A549 (cell line): ENCODE results near the gene MRPL2.

Experiments used
- CHD2 ChIP-seq: fragments of 150-350 bp; IDR thresholded peaks from 2 replicates; pipeline ENCODE4 v1.6.1; 2014; ENCODE audit warnings: low read length; ENCODE audit not compliant: partially characterized antibody
- HOXB13 ChIP-seq: fragments of 250-450 bp; sonication (Bioruptor Pico); IDR thresholded peaks from 2 replicates; pipeline ENCODE4 v1.5.0; 2020; ENCODE audit warnings: low read depth, mild to moderate bottlenecking, moderate library complexity
- ZNF302 ChIP-seq: fragments of 250-450 bp; sonication (Bioruptor Pico); IDR thresholded peaks from 2 replicates; pipeline ENCODE4 v1.9.0; 2021; ENCODE audit warnings: inconsistent platforms, mild to moderate bottlenecking, moderate library complexity
- ZSCAN20 ChIP-seq: fragments of 250-450 bp; sonication (Bioruptor Pico); IDR thresholded peaks from 2 replicates; pipeline ENCODE4 v1.8.0; 2022; ENCODE audit warnings: mild to moderate bottlenecking, moderate library complexity
- TF ChIP-seq, protein P1 (sequence below): fragments of >200 bp; sonication (Bioruptor Twin); formaldehyde crosslinking; IDR thresholded peaks from 3 replicates; pipeline ENCODE4 v1.5.1; 2016
- TF ChIP-seq, protein P2 (sequence below): fragments of 450-650 bp; IDR thresholded peaks from 2 replicates; pipeline ENCODE4 v1.6.1; 2014; ENCODE audit warnings: antibody characterized with exemption

DNA sequence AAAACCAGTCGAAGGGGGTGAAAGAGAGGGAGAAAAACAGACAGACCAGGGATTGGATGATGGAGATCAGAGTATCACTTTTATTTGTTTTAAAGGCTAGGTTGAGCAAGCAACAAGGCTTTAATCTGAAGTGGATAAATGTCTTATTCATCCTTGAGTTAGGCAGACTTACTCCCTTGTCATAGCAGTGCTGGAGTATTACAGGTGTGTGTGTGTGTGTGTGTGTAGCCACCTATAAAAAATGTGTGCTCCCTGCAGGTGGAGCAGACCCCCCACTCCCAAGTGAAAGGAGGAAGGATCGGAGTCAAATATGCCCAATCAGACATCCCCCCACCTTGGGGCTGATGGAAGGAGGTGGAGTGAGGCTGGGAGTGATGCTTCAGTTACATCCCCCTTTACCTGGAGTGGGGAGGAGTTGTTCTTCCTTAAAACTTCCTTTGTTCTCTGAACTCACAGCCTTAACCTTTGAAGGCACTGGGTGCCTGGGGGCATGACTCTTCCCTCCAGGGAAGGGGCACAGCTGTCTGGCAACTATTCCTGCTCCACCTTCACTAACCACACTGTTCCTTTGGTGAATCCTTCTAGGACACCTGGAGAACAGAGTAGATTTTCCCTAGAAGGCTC, 44.1 kb upstream of the MRPL2 start:
- TF ChIP-seq ZNF302 (CRISPR knock-in tag) (no peak), HOXB13 (no peak), CHD2 (no peak), ZSCAN20 (CRISPR knock-in tag) (no peak)
- TF ChIP-seq, protein P1, sequence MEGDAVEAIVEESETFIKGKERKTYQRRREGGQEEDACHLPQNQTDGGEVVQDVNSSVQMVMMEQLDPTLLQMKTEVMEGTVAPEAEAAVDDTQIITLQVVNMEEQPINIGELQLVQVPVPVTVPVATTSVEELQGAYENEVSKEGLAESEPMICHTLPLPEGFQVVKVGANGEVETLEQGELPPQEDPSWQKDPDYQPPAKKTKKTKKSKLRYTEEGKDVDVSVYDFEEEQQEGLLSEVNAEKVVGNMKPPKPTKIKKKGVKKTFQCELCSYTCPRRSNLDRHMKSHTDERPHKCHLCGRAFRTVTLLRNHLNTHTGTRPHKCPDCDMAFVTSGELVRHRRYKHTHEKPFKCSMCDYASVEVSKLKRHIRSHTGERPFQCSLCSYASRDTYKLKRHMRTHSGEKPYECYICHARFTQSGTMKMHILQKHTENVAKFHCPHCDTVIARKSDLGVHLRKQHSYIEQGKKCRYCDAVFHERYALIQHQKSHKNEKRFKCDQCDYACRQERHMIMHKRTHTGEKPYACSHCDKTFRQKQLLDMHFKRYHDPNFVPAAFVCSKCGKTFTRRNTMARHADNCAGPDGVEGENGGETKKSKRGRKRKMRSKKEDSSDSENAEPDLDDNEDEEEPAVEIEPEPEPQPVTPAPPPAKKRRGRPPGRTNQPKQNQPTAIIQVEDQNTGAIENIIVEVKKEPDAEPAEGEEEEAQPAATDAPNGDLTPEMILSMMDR, result no peak
- TF ChIP-seq, protein P2, sequence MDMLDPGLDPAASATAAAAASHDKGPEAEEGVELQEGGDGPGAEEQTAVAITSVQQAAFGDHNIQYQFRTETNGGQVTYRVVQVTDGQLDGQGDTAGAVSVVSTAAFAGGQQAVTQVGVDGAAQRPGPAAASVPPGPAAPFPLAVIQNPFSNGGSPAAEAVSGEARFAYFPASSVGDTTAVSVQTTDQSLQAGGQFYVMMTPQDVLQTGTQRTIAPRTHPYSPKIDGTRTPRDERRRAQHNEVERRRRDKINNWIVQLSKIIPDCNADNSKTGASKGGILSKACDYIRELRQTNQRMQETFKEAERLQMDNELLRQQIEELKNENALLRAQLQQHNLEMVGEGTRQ, result no peak
